Peyer's patch (tissue), 4 donors: ENCODE results near the gene NOG.

Source experiments
- CTCF ChIP-seq, 6 experiments: fragments of 450-650 bp in 4 of 6; fragments of 200-600 bp in 2 of 6; sonication (generic) in 1 of 6; IDR thresholded peaks; one replicate each; pipeline ENCODE4 v1.5.1; 2017 to 2019; ENCODE audit warnings: antibody characterized with exemption in 6 of 6, mild to moderate bottlenecking in 3 of 6, moderate library complexity in 1 of 6
- POLR2A ChIP-seq, 2 donors: fragments of 450-650 bp; IDR thresholded peaks; one replicate each; pipeline ENCODE4 v1.5.1; 2017; ENCODE audit warnings: antibody characterized with exemption in 2 of 2, mild to moderate bottlenecking in 2 of 2, moderate library complexity in 2 of 2

GRCh38 chr17:56633681-56634080 is 40.2 kb downstream of the NOG start:
- no peak for TF ChIP-seq POLR2A (IDR thresholded peaks at IDR 0.05)
- no peak for TF ChIP-seq CTCF (IDR thresholded peaks at IDR 0.05)
